GM15510 (cell line): ENCODE results near the gene S100A10.

ENCODE experiments used
- POLR2A ChIP-seq: IDR thresholded peaks from 3 replicates; pipeline ENCODE4 v1.6.1; 2011; ENCODE audit warnings: borderline replicate concordance; ENCODE audit not compliant: insufficient read length; ENCODE audit errors: extremely low read depth

S100A10 gene

DNA sequence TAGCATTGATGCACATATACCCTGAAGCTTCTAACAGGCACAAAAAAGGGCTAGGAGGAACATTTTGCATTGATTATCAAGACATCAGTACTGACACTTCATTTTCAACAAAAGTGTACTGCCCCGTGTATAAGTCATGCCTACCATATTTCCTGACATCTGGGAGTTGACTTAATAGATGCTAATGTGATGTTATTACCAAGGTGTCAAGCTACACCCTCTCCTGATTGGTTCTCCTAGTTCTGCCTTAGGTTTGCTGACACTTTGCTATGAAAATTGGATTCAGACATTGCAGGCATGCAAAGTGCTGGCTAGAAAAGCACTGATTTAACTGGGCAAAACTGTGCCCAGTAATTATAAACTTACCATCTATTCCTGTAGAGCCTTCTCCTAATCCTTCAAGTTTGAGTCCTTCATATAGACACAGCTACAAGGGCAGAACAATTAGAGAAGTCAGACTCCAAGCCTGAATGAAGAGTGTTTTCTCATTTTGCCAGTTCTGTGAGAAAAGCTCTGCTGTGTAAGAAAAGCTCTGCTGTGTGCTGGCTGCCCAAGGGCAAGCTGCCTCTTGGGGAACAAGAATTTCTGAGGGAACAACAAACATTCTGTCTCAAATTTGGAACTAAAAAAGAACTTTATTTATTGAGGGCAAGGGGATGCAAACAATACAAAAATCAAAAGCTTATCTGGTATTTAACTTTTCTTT is 11.2 kb downstream of the S100A10 start:
- no peak for TF ChIP-seq POLR2A

- TF ChIP-seq POLR2A: no peak
These were observed 12.5 kb downstream of the S100A10 start for GRCh38 chr1:151981178-151981525.

DNA sequence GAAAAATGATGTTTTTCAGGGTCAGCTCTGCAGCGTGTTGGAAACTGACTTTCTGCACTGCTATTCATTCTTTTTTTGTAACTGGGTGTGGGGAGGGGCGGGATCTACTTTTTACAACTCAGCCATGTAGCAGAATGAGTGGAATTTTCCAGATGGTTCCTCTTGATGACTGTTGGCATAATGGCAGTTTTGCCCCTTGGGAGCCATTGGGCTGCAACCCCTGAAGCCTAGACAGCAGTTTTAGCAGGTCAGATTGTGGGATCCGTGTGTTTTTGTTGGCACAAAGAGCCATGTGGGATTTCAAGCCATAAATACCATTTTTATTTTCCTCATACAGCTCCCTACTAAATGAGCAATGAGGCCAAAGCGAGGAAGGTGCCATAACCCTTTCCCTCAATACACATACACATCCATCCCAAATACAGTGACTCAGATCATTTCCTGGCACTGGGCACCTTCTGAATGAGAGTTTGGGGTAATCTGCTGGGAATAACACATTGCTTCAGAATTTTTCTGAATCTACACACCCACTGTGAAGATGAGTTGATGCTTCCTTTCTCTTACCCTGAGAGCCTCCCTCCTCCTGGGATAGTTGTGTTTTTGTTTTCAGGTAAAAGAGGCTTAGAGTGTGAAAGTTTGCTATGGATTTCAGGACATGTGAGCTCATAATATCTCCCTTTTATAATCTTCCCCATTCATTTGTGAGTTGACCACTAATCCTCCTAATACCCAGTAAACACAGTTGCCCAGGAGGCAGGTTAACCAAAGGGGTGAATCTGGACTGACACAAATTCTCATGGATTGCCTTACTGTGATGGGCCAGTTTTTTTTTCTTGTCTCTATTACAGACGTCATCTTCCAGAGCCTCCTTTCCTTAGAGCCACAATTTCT is 13.1 kb downstream of the S100A10 start:
- TF ChIP-seq POLR2A: no peak

GRCh38 chr1:151978922-151979321 is 14.7 kb downstream of the S100A10 start:
- no peak for TF ChIP-seq POLR2A

DNA sequence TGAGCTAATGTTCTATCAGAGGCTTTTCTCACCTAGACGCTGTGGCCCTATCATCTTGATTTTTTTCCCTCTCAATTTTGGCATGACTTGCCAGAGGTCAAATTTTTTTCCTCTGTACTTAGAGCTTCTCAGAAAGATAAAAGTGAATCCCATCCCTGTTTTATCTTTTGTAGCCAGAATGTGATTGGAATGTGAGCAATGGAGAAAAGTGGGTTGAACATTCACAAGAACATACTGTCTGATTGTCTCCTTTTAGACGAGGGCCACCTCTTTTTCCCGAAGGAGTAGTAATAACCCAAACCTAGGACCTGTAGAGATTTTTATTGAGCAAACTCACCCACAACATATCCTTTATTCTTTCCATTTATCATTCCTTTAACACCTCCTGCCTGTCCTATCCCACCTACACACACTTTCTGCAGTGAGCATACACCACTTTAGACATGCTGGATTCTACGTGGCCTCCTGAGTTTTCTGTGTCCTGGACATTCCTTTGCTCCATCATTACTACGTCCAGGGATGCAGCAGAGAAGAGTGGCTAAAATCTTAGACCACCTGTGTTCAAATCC is 15.9 kb downstream of the S100A10 start:
- TF ChIP-seq POLR2A: no peak

- TF ChIP-seq POLR2A: no peak
These were observed 16.8 kb downstream of the S100A10 start for GRCh38 chr1:151976858-151977257.

GRCh38 chr1:151976015-151976343 is 17.7 kb downstream of the S100A10 start:
- no peak for TF ChIP-seq POLR2A

DNA sequence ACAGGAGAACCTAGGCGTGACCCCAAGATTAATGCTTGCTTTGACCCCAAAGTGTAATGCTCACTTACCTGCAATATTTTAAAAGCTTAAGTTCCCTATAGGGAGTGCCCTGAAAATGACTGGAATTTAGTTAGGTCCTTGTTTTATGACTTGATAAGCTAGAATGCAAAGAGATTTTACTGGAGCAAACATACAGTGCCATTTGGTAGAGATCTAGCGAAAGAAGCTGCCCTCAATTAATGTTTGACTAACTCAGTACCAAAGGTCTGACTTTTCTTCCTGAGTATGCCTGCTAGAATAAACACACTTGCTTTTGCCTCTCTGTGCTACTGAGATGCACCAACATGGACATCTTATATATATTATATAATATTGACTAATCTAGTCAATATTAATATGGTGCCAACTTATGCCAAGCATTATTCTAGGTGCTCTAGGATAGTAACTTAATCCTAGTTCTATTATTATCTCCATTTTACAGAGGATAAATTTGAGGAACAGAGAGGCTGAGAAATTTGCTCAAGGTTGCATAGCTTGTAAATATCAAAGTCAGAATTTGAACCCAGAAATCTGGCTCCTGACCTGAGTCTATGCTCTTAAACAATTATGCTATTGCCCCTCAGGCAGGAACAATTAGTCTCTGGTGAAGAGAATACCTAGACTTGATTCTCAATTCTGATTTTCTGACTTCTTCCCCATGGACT is 18.2 kb downstream of the S100A10 start:
- TF ChIP-seq POLR2A: no peak

GRCh38 chr1:151972542-151973248 is 21.0 kb downstream of the S100A10 start:
- no peak for TF ChIP-seq POLR2A

- TF ChIP-seq POLR2A: no peak
These were observed 23.0 kb downstream of the S100A10 start for GRCh38 chr1:151970626-151971025.

DNA sequence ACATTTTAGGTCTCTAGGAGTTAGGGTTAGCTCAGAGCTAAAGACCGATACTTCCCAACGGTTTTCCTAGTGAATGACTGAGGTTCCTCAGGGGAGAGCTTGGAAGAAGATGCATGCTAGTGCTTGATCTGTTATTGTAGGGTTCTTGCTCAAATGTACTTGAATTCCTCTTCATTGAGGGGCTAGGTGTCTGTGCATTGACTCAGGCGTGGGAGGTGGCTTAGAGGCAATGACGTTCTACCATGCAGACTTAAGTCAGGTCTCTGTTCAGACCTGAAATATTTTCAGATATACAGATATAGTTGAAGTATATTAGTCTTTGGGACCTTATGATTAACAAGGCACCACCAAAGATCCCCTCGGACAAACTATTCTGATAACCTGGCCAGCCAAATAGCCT is 23.5 kb downstream of the S100A10 start:
- no peak for TF ChIP-seq POLR2A

DNA sequence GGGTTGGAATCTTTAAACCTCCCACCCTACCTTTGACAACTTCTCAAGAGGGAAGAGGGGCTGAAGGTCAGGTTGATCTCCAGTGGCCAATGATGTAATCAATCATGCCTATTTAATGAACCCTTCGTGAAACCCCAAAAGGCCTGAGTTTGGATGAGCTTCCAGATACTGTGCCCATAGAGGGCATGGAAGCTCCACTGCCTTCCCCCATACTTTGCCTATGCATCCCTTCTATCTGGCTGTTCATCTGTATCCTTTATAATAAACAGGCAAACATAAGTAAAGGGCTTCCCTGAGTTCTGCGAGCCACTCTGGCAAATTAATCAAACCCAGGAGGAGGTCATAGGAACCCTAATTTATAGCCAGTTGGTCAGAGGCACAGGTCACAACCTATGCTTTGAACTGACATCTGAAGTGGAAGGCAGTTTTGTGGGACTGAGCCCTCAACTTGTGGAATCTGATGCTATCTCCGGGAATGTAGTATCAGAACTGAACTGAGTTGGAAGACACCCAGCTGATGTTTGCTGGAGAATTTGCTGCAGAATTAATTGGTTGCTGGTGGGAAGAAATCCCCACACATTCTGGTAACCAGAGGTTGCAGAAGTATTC is 24.8 kb downstream of the S100A10 start:
- no peak for TF ChIP-seq POLR2A

GRCh38 chr1:151968058-151968457 is 25.6 kb downstream of the S100A10 start:
- TF ChIP-seq POLR2A: no peak

- TF ChIP-seq POLR2A: no peak
These were observed 26.6 kb downstream of the S100A10 start for GRCh38 chr1:151967091-151967490.
